ENCODE data around the gene CFAP74.

Gene CFAP74, protein sequence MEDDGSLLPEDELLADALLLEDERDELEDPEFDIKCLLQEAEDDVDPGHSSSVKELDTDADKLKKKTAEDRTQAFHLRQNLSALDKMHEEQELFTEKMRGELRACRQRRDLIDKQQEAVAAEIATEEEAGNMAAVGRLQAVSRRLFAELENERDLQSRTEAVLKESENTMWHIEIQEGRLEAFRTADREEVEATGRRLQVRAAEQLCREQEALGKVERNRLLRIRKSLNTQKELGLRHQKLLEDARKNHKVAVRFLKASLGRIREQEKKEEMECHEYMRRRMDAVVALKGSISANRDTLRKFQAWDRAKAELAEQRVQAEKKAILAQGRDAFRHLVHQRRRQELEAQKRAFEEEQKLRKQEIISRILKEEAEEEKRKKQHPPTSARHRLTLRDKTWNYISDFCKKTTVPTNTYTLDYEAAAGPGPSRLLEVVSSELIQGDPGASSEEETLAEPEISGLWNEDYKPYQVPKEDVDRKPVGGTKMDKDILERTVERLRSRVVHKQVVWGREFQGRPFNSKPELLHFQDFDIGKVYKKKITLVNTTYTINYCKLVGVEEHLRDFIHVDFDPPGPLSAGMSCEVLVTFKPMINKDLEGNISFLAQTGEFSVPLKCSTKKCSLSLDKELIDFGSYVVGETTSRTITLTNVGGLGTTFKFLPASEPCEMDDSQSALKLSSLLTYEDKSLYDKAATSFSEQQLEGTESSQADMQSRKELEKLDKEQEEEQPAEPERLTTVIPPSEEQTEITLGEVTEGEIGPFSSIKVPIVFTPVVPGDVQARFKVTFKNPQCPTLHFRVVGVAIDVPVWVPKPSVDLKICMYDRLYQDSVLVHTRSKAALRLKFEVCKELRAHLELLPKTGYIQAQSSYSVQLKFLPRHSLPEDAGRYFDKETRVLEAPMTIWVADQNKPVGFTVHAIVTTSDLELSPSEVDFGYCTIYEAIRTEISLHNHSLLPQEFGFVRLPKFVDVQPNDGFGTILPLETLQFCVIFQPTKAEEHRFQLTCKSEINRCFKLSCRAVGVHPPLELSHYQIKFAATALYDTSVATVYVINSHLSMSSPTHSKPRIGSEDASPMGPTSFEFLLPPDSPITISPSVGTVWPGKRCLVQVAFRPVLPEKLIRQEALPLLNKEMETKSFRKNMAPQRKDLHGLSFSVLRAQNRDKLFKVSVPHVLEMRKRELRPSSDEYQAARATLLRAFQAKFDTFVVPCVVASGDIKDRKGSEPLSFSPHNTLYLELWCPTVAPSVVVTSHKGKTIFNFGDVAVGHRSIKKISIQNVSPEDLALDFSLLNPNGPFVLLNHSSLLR (N-terminal part only)

DNA sequence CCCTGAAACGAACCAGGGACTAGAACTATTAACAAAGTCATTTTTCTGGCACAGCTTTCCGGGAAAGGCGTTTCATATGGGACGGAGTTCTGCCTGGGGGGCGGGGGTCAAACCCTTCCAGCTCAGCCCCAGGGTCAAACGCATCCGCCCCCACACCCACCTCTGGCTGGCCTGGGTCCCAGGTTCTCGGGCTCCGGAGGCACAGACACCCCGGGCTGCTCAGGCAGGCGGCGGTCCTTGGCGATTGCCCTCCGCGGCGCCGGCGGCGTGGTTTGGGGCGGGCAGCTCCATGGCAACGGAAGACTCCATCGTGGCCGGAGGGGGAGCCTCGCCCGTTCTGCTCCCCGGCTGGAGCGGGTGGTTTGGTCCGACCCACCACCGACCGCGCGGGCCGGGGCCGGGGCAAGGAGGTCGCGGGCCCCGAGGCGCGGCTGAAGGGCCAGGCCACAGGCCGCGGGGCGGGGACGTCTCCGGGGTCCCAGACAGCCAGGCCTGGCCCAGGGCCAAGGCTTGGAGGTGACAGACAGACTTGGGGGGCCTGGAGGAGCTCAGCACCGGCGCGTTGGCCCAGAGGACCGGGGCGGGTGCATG, at the start of gene CFAP74:
Gene CFAP74 (minus strand): TSS at position 246 of the 591 bp plus-strand sequence. CDS start 12,830 bp downstream, outside the sequence.
- DNase-seq, result no peak

DNA sequence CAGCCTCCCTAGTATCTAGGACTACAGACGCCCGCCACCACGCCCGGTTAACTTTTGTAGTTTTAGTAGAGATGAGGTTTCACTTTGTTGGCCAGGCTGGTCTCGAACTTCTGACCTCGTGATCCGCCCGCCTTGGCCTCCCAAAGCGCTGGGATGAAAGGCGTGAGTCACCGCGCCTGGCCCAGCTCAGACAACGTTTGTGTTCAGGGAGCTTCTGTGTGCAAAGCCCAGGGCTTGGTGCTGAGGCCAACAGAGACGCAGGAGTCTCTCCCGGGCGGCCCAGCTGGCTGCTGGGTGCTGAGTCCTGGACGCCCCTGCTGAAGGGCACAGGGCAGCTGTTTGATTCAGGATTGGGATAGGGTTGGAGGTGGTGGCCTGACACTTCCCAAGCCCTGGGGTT, 49.6 kb upstream of the CFAP74 start:
- DNase-seq, result no peak

DNA sequence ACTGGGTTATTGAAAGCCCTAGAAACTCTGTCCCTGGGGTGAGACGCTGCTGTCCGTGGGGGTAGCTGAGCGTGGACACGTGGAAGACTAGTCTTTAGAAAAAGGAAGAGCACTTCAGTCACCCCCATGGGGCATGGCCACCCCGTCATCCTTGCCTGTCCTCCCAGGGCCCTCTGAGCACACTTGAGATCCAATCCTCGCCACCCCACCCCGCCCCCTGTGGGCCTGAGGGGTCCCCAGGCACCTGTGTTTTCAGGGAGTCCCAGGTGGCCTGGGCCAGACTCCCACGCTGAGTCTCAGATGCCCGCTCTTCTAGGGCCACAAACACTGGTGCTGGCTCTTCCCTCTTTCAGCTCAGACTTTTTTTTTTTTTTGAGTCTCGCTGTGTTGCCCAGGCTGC, 49.2 kb upstream of the CFAP74 start:
- DNase-seq, result no peak

DNA sequence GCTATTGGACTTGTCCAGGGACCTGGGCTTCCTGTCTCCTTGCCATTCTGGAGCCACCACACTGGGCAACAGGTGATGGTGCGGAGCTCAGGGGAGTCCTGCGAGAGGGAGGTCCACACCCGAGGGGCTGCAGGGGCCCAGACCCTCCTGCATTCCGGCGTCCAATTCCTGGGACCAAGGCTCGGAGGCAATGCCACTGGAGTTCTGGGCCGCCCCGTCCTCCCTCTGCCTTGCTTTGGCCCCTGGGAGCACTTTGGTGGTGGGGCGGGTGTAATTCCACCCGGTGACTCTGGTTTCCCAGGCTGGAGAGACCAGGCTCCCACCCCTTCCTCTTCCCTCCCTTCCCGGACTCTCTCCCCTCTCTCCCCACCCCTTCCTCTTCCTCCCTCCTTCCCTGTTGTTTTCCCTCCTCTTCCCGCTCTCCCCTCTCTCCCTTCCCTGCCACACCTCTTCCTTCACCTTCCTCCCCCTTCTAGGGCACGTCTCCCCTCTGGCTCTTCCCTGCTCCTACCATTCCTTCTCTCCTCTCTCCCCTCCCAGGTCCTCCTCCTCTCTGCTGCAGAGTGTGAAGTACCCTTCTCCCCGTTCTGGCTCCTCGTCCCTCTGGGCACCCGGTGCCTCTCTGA, 48.6 kb upstream of the CFAP74 start:
- no peak for DNase-seq

DNA sequence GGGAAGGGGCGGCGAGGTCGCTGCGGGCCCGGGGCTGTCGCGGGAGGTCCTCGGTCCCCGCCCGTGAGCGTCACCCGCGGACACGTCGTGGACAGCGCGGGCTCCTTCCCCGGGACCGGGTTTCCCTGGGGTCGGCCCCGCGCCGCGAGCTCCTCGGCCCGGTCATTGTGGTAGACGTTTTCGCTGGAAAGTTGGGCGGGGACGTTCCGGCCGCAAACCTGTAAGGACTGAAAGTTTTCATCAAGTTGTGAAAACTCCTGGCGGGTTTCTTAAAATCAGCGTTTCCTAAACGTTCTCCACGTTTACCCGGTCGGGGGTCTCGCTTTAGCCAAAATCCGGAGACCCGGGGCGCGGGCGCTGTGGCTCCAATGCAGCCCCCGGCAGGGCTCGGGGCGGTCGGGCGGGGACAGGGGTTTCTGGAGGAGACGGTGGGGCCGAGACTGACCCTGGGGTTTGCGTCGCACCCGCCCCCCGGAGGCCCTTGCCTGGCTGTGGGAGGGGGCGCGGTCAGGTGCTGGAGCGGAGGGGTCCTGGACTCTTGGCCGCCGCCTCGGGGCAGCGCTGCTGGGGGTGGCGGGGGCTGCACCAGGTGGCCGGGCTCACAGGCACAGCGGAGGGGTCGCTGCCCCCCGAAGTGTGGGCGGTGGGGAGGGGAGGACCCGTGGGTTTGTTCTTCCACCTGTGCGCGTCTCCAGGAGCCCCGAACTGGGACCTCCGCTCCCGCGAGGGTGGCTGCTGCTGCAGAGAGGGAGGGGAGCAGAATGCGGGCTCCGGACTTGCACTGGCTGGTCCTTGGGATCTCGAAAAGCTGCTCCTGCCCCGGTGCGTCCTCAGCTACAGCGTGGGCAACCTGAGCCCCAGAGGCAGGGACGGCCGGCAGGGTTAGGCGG, 47.5 kb upstream of the CFAP74 start:
- DNase-seq, result no peak

DNA sequence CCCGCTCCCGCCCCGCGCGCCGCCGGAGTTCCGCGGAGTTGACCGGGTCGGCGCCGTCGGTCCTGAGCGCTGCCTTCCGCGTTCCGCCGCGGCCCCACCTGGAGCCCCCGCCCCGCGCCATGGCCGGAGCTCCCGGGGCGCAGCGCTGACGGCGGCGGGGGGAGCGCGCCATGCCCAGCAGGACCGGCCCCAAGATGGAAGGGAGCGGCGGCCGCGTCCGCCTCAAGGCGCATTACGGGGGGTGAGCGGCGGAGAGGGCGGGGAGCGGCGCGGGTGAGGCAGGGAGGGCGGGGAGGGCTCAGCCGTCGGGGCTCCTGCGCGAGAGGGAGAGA, 46.8 kb upstream of the CFAP74 start:
- no peak for DNase-seq

DNA sequence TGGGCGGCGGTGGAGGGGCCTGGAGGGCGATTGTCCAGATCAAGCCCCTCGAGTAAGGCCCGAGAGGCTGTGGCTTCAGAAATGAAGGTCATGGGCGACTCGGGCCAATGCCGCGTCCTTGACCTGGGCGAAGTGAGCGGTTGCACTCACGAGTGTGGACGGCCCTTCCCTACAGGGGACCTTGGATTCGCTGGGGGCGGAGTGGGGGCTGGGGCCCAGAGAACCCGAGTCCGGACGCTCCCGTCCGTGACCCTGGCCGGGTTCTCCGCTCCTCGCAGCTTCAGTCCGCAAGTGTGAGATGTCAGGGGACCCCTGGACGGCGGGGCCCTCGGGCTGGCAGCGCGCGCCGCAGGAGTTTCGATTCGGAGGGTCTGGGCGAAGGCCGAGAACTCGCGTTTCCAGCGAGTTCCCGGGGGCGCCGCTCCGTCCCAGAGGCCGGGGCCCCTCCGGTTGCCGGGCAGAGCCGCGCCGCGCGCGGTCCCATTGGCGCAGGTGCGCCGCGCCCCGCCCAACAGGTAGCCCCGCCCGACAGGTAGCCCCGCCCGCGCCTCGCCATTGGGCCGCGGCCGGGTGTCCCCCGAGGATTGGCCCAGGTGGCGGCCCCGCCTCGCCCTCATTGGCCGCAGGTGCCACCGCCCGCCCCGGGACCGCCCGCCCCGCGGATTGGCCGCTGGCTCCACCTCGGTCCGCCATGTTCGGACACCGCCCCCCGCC, 46.3 kb upstream of the CFAP74 start, which contains the start of gene PRKCZ:
Gene PRKCZ (plus strand): TSS at position 694 of the 714 bp plus-strand sequence. CDS start 220 bp downstream, outside the sequence.
- no peak for DNase-seq

DNA sequence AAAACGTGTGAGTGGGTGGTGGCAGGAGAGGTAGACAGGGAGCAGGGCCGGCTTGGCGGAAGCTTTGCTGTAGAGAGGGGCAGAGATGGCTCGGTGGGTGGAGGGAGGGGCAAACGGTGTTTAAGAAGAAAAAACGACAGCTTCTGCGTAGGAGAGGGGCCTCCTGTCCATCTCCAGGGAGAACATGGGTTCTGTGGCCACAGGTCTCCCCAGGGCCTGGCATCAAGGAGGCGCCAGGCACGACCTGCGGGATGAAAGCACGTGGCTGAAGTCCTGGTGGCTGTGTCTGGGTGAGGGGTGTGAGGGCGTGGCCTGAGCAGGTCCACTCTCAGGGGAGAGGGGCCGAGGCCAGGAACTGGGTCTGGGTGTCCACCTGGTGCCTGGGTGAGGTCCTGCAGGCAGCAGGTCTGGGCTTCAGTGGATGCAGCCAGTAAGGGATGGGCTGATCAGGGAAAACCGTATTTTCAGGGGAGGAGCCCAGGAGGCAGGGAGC, 45.7 kb upstream of the CFAP74 start:
- no peak for DNase-seq

DNA sequence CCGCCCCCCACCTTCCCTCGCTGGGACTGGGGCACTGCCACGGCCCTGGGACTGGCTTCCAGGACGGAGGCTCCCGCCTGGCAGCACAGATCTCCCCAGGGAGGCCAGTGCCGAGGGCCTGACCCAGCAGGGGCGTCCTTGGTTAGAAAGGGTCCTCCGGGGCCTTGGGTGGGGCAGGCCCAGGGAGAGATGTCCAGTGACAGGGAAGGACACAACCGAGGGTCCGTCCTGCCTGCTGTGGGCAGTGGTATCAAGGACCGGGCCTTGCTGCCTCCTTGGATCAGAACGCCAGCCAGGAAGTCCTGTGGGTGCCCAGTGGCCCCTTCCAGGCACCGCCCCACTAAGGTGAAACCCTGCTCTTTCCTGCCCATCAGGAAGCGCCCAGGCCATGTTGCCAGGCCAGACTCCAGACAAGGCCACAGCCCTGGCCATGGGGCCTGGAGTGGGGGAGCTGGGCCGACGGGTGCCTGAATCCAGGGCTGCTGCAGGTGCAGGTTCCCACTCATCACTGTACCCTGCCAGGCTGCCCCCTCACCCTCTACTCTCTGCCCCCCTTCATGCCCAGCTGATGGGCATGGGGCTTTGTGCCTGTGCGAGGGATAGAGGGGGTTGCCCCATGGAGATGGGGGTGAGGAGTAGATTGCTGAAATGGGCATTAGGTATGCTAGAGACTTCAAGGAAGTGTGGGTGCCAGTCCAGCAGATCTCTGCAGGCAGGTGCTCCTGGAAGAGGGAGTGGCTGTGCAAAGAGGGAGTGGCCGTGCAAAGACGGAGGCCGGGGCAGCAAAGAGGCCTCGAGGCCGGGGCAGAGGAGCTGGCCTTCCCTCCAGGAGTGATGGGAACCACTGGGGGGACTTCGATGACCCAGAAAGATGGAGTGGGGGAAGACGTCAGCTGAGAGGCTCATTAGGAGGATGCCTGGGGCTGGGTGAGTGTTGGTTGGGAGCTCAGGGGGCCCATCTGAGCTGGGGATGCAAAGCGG, 44.5 kb upstream of the CFAP74 start:
- no peak for DNase-seq

DNA sequence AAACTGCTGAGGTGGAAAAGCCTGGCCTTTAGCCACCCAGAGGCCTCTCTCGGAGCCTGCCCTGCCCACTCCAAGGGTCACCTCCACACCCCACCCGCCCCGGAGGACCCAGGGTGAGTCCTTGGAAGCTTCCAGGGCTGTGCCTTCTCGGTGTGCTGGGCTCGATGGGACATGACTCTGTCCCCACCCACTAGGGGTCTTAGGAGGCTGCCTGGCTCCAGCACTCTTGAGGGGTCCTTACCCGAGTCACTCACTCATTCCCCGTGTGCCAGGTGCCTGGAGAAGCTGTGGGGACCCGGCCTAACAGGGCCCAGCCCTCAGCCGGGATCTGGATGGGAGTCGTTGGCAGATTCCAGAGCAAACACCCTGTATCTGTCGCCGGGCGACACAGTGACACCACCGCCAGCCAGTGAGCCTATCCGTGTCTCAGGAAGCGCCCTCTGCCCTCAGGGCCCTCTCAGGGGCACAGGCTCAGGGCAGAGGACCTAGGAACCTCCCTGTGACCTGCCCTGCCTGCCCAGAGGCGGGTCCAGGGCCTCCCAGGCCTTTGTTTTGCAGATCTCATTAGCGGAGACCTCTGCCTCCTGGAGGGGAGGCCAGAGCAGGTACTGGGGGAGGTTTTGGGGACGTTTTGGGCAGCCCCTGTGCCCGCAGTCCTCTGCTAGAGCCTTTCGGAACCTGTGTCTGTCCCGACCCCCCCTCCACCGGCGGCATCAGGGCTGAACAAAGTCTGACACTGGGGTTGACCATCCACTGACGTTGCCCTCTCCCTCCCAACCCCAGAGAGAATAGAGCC, 43.6 kb upstream of the CFAP74 start:
- DNase-seq, result no peak

DNA sequence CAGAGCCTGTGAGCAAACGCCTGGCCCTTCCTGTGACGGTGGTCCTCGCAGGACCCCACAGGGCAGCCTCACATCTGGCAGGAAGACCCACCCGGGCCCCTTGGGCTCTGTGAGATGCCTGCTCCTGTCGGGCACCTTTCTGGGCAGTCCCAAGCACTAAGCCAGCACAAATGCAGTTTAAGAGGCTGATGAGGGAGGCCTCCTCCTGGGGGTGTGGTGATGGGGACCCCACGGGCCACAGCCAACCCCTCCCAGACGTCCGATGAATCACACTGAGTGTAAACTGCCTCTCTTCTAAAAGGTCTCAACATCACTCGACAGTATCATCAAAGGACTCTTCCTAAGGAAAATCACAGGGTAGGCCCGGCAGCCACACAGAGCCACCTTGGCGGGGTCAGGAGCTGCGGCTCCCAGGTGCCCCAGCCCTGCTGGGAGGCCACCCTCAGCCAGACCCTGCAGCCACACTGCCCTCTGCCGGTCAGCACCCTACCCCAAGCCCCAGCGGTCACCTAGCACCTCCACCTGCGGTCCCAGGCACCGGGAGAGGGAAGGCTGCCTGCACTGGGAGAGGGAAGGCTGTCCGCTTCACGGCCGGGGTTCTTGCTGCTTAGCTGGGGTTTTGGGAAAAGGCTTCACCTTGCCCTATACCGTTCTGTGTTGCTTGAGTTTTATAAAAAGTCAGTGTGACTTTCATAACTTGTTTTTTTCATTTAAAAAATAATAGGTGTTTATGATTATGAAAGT, 42.8 kb upstream of the CFAP74 start:
- no peak for DNase-seq

DNA sequence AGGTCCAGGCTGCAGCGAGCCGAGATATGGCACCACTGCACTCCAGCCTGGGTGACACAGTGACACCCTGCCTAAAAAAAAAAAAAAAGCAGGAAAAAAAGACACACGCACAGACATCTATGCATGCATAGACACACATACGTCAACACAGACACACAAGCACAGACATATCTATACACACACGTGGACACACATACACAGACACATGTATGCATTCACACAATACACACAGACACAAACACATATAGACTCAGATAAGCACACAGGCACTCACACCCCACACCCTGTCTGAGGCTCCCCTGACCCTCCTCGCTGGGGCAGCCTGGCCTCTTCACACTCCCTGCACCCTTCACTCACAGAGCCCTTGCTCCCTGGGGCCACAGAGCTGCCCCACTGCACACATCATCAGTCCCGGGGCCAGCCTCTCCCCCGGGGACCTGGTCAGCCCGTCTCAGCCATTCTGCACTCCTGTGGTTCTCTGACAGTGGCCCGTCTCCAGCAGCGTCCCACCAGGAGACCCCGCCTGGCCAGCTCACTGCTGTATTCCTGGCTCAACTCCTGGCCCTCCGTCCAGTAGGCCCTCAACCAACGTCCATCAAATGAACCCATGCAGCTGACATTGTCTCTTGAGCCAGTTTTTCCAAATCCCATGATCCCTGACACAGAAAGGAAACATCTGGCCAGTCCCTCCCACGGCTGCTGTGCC, 42.0 kb upstream of the CFAP74 start:
- no peak for DNase-seq

DNA sequence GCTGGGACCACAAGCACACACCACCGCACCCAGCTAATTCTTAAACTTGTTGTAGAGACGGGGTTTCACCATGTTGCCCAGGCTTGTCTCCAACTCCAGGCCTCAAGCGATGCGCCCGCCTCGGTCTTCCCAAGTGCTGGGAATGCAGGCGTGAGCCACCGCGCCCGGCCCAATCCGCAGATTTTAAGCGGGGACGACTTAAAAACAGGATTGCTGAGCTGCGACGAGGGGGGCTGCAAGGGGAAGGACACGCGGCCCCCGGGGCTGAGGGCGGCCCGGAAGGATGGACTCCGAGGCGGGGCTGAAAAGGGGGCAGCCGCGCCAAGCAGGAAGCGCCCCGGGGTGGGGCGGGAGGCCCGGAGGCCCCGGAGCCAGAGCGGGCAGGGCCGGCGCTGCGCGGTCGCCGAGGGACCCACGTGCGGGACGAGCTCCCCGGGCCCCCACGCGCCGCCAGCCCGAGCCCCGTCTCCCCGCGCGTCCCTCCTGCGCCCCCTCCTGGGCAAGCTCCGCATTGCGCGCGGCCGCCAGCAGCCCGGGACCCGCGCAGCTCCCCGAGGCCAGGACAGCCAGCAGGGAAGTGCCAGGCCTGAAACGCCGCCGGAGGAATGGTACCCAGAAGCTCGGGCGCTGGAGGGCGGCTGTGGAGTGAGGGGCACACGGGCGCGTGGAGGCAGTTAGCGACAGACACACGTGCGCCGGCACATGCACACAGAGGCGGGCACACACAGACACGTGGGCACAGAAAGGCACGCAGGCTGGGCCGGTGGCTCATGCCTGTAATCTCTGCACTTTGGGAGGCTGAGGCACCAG, 41.1 kb upstream of the CFAP74 start:
- DNase-seq, result no peak

DNA sequence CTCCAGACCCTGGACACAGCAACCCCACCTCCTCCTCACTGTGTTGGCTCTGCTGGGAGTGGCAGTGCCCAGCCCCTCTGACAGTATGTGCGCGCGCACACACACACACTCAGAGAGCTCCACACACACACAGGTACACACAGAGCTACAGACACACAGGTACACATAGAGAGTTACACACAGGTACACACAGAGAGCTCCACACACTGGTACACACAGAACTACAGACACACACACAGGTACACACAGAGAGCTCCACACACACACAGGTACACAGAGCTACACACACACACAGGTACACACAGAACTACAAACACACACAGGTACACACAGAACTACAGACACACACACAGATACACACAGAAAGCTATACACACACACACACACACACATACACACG, 40.3 kb upstream of the CFAP74 start:
- DNase-seq, result no peak

DNA sequence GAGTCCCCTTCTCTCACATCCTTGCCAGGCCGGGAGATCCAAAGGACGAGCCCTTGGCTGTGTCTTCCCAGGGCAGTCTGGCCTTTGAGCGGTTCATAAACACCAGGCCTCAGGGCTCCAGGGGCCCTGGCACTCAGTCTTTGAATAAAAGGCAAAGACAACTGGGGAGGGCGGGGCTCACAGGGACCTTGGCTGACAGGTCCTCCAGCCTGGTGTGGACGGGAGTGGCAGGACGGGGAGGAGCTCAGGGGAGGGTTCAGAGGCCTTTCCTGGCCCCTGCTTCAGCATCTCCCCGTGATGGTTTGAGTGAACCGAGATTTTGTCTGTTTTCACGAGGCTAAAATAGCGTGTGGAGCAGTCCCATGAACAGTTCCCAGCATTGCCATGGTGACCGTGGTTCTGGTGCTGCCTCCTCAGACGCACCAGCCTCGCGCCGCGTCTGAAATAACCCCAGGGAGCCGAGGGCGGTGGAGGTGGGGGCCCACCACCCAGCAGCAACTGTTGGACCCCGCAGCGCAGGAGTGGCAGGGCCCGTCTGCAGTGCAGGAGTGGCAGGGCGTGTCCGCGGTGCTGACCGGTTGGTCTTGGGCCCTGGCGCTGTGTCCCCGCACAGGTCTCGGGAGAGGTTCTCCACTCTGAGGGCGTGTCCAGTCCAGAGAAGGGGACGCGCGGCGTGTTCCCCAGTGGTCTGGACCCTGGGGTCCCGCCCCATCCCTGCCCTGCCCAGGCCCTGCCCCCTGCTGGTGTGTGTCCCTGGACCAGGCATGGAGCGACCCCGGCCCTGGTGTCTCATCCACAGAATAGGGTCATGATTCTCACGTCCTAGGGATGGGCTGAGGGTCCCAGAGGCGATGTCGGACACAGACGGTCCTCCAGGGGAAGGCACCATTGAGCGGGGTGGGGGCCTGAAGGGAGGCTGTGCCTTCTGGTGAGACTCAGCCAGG, 39.5 kb upstream of the CFAP74 start:
- no peak for DNase-seq
